HCT116 (cell line): Measurements from ENCODE around the gene SPATA7. TPM values are rescaled to one million over a fixed set of nuclear protein-coding genes. Genes with fewer than 3 reads are reported as not detected.

Experiments used
- ATAC-seq: fragments of 200-7000 bp; cut with Tn5 transposase; 2 replicates; pipeline ENCODE4 v1.9.1; 2020; ENCODE audit warnings: mild to moderate bottlenecking, moderate library complexity
- BruUV-seq: library from RNA; stranded (reverse); fragments of 400-500 nt; replicated peaks from 2 replicates; lab custom pipeline; 2021; lab: Mats Ljungman, UMichigan
- CTCF ChIA-PET: fragments of 300-600 bp; sonication (Branson Sonifier 250); formaldehyde crosslinking; loops from one replicate; lab custom pipeline; 2021; ENCODE audit warnings: antibody characterized with exemption; lab: Charles Lee
- POLR2A ChIA-PET: fragments of 300-600, 350-600 bp; sonication (Branson Sonifier 250); formaldehyde crosslinking; loops from one replicate; lab custom pipeline; 2021; ENCODE audit warnings: antibody characterized with exemption; lab: Charles Lee
- RAD21 ChIA-PET, 2 experiments: fragments of 300-600 bp; sonication (Branson Sonifier 250); formaldehyde crosslinking; loops; one replicate each; lab custom pipeline; 2023; ENCODE audit warnings: low total read pairs in 2 of 2; ENCODE audit not compliant: uncharacterized antibody in 2 of 2, unreplicated experiment in 2 of 2, low non-redundant PET in 1 of 2; lab: Charles Lee
- DNase-seq: peaks from one replicate; pipeline ENCODE4 v3.0.0-alpha.2; 2010; ENCODE audit warnings: low read depth, low spot score
- H2AFZ ChIP-seq: fragments of 200-600 bp; shearing (Covaris generic), sonication (generic); 2 replicates; pipeline ENCODE4 v1.6.1; 2017; ENCODE audit warnings: low read depth, mixed run types, mixed read lengths, antibody characterized with exemption, low read length; ENCODE audit not compliant: poor library complexity, severe bottlenecking
- H3K27ac ChIP-seq: 2 replicates; pipeline ENCODE4 v1.5.1; 2012; ENCODE audit warnings: low read depth, low read length
- H3K27me3 ChIP-seq: fragments of 200-600 bp; sonication (generic); 2 replicates; pipeline ENCODE4 v1.6.1; 2016; ENCODE audit warnings: mixed run types, low read length, mixed read lengths; ENCODE audit not compliant: insufficient read depth
- H3K36me3 ChIP-seq, 2 experiments: fragments of 200-500 bp in 1 of 2; fragments of 200-600 bp in 1 of 2; sonication (Bioruptor generic) in 1 of 2; sonication (generic) in 1 of 2; 2 replicates each; pipeline versions ENCODE4 v1.5.1 to v1.6.1; 2014 to 2016; ENCODE audit warnings: low read length in 2 of 2, inconsistent platforms in 1 of 2, mixed read lengths in 1 of 2, mixed run types in 1 of 2; ENCODE audit not compliant: insufficient read depth in 2 of 2, control insufficient read depth in 1 of 2
- H3K4me1 ChIP-seq, 2 experiments: fragments of 200-600 bp in 1 of 2; sonication (generic) in 1 of 2; 2 replicates each; pipeline versions ENCODE4 v1.5.1 to v1.6.1; 2012 to 2017; ENCODE audit warnings: low read length in 2 of 2, inconsistent platforms in 1 of 2, mild to moderate bottlenecking in 1 of 2, mixed read lengths in 1 of 2, mixed run types in 1 of 2, moderate library complexity in 1 of 2; ENCODE audit not compliant: insufficient read depth in 2 of 2, control insufficient read depth in 1 of 2
- H3K4me2 ChIP-seq: fragments of 200-600 bp; sonication (generic); 2 replicates; pipeline ENCODE4 v1.6.1; 2017; ENCODE audit warnings: mixed run types, low read length, mixed read lengths
- H3K4me3 ChIP-seq, 2 experiments: fragments of 200-600 bp in 1 of 2; sonication (generic) in 1 of 2; replicated peaks in 1 of 2; 2 replicates each; pipeline ENCODE4 v1.5.1; 2011 to 2016; ENCODE audit warnings: low read length in 2 of 2, control low read depth in 1 of 2, low read depth in 1 of 2, mild to moderate bottlenecking in 1 of 2, mixed read lengths in 1 of 2, mixed run types in 1 of 2
- H3K79me2 ChIP-seq: fragments of 200-600 bp; sonication (generic); 2 replicates; pipeline ENCODE4 v1.6.1; 2017; ENCODE audit warnings: mild to moderate bottlenecking, mixed run types, low read length, moderate library complexity, mixed read lengths; ENCODE audit not compliant: insufficient read depth
- H3K9ac ChIP-seq: fragments of 200-600 bp; sonication (generic); 2 replicates; pipeline ENCODE4 v1.6.1; 2016; ENCODE audit warnings: low read length, mixed read lengths
- H3K9me2 ChIP-seq: fragments of 200-600 bp; sonication (generic), shearing (Covaris generic); 2 replicates; pipeline ENCODE4 v1.6.1; 2017; ENCODE audit warnings: mixed run types, mild to moderate bottlenecking, moderate library complexity; ENCODE audit not compliant: insufficient read depth
- H3K9me3 ChIP-seq, 2 experiments: fragments of 200-500 bp in 1 of 2; fragments of 200-600 bp in 1 of 2; sonication (Bioruptor generic) in 1 of 2; sonication (generic) in 1 of 2; 2 replicates each; pipeline ENCODE4 v1.6.1; 2014 to 2017; ENCODE audit warnings: low read length in 2 of 2, mixed read lengths in 2 of 2, inconsistent platforms in 1 of 2, low read depth in 1 of 2, mild to moderate bottlenecking in 1 of 2, mixed run types in 1 of 2, moderate library complexity in 1 of 2; ENCODE audit not compliant: control insufficient read depth in 1 of 2, insufficient read depth in 1 of 2
- H4K20me1 ChIP-seq: fragments of 200-600 bp; sonication (generic), shearing (Covaris generic); 2 replicates; pipeline ENCODE4 v1.6.1; 2017; ENCODE audit warnings: mixed run types, mild to moderate bottlenecking, moderate library complexity; ENCODE audit not compliant: insufficient read depth
- EGR1 ChIP-seq: IDR thresholded peaks from 2 replicates; pipeline ENCODE4 v1.6.1; 2012; ENCODE audit warnings: low read depth
- EZH2phosphoT487 ChIP-seq: fragments of 200-600 bp; IDR thresholded peaks from 2 replicates; pipeline ENCODE4 v1.6.1; 2018; ENCODE audit warnings: antibody characterized with exemption, borderline replicate concordance
- JUND ChIP-seq: IDR thresholded peaks from 2 replicates; pipeline ENCODE4 v1.6.1; 2012
- POLR2A ChIP-seq: IDR thresholded peaks from 2 replicates; pipeline ENCODE4 v1.7.0; 2011; ENCODE audit warnings: borderline replicate concordance; ENCODE audit not compliant: insufficient read depth, insufficient read length; ENCODE audit errors: extremely low read depth
- SIN3A ChIP-seq: IDR thresholded peaks from 2 replicates; pipeline ENCODE4 v1.6.1; 2012; ENCODE audit warnings: low read depth
- ZFX ChIP-seq: fragments of 450-650 bp; IDR thresholded peaks from 2 replicates; pipeline ENCODE4 v1.6.1; 2017
- ZNF274 ChIP-seq: fragments of 200-500 bp; sonication (Bioruptor generic); IDR thresholded peaks from 2 replicates; pipeline ENCODE4 v1.6.1; 2014; ENCODE audit warnings: mild to moderate bottlenecking, low read depth, low read length, inconsistent platforms
- intact Hi-C: fragments of 100-400 bp; cut with micrococcal nuclease; formaldehyde crosslinking; loops from 2 replicates; pipeline ENCODE4 v1.10.0; 2022
- total RNA-seq: library from RNA; stranded (reverse); gene quantifications from one replicate; pipeline ENCODE4 v1.2.1, GENCODE V29; 2021; ENCODE audit not compliant: unreplicated experiment
- TF ChIP-seq, protein P1 (sequence below): IDR thresholded peaks from 2 replicates; pipeline ENCODE4 v1.6.1; 2012; ENCODE audit warnings: low read depth

SPATA7 gene
- total RNA-seq, 1 experiment from 2014 or later: 6.2 TPM

DNA sequence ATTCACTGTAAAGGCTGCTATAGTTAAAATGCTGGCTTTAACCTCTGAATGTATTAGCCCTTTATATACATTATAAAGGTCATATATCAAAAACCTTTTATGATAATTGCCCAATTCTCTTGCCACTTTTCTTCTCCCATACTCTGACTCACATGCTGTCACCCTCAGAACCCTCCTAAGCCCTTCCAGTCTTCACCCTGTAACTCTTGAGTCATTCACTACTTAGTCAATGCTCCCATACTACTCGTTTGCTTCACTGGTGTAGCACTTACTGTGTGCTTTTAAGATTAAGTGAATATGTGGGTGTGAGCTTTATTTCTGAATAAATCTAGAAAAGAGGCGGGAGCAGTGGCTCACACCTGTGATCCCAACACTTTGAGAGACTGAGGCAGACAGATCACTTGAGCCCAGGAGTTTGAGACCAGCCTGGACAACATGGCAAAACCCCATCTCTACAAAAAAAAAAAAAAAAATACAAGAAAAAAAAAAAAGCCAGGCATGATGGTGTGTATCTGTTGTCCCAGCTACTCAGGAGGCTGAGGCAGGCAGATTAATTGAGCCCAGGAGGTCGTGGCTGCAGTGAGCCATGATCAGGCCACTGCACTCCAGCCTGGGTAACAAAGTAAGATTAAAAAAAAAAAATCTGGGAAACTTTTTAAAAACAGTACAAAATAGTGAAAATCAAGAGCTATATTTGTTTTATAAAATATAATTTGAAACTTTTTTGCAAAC lies 37.6 kb downstream of the SPATA7 start:
- RAD21 ChIA-PET: no interaction called here
- Histone ChIP-seq H3K9me2 (no peaks in the 10 kb centered on the region), H3K9me3 (no peaks in the 10 kb centered on the region), H3K79me2 (no peaks in the 10 kb centered on the region), H3K27me3 (no peaks in the 10 kb centered on the region), H2AFZ (no peak overlapping the region), H3K36me3 (no peaks in the 10 kb centered on the region), H3K4me1 (no peaks in the 10 kb centered on the region), H3K27ac (no peak overlapping the region), H4K20me1 (no peaks in the 10 kb centered on the region), H3K4me2 (no peak overlapping the region), H3K9ac (no peak overlapping the region), H3K4me3 (no peak overlapping the region)
- ATAC-seq: no peak
- intact Hi-C loops: no loop called here
- no TSS peak for BruUV-seq
- POLR2A ChIA-PET: no interaction called here
- DNase-seq: no peak
- TF ChIP-seq POLR2A: no peak
- no peak for TF ChIP-seq ZNF274
- no peak for TF ChIP-seq EGR1
- no peak for TF ChIP-seq ZFX
- TF ChIP-seq, protein P1, sequence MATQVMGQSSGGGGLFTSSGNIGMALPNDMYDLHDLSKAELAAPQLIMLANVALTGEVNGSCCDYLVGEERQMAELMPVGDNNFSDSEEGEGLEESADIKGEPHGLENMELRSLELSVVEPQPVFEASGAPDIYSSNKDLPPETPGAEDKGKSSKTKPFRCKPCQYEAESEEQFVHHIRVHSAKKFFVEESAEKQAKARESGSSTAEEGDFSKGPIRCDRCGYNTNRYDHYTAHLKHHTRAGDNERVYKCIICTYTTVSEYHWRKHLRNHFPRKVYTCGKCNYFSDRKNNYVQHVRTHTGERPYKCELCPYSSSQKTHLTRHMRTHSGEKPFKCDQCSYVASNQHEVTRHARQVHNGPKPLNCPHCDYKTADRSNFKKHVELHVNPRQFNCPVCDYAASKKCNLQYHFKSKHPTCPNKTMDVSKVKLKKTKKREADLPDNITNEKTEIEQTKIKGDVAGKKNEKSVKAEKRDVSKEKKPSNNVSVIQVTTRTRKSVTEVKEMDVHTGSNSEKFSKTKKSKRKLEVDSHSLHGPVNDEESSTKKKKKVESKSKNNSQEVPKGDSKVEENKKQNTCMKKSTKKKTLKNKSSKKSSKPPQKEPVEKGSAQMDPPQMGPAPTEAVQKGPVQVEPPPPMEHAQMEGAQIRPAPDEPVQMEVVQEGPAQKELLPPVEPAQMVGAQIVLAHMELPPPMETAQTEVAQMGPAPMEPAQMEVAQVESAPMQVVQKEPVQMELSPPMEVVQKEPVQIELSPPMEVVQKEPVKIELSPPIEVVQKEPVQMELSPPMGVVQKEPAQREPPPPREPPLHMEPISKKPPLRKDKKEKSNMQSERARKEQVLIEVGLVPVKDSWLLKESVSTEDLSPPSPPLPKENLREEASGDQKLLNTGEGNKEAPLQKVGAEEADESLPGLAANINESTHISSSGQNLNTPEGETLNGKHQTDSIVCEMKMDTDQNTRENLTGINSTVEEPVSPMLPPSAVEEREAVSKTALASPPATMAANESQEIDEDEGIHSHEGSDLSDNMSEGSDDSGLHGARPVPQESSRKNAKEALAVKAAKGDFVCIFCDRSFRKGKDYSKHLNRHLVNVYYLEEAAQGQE: no peak
- TF ChIP-seq SIN3A: no peak
- TF ChIP-seq EZH2phosphoT487: no peak
- no peak for TF ChIP-seq JUND
- CTCF ChIA-PET: no interaction called here
